Aorta (tissue), 5 donors: Measurements from ENCODE around the gene MTG1. TPM values are rescaled to one million over a fixed set of nuclear protein-coding genes. Genes with fewer than 3 reads are reported as not detected.

Experiments
- ATAC-seq: fragments of 200-7000 bp; cut with Tn5 transposase; one replicate; pipeline ENCODE4 v1.9.1; 2022; ENCODE audit warnings: moderate library complexity; ENCODE audit not compliant: low FRiP score
- DNase-seq, 2 donors: peaks; one replicate each; pipeline ENCODE4 v3.0.0-alpha.2; 2020
- H3K27ac ChIP-seq, 2 donors: one replicate each; pipeline ENCODE4 v1.5.1; 2013; ENCODE audit warnings: low read length in 2 of 2, mild to moderate bottlenecking in 2 of 2, moderate library complexity in 2 of 2, control low read depth in 1 of 2, inconsistent platforms in 1 of 2, low read depth in 1 of 2
- H3K27me3 ChIP-seq, 2 donors: one replicate each; pipeline ENCODE4 v1.6.1; 2013; ENCODE audit warnings: control low read depth in 1 of 2, low read length in 1 of 2, mild to moderate bottlenecking in 1 of 2, moderate library complexity in 1 of 2; ENCODE audit not compliant: insufficient read depth in 2 of 2, control insufficient read depth in 1 of 2
- H3K36me3 ChIP-seq, 2 donors: one replicate each; pipeline ENCODE4 v1.6.1; 2013; ENCODE audit warnings: control low read depth in 1 of 2, low read length in 1 of 2, mild to moderate bottlenecking in 1 of 2; ENCODE audit not compliant: insufficient read depth in 2 of 2, control insufficient read depth in 1 of 2
- H3K4me1 ChIP-seq, 2 donors: one replicate each; pipeline ENCODE4 v1.6.1; 2013; ENCODE audit warnings: low read length in 2 of 2, control low read depth in 1 of 2, mild to moderate bottlenecking in 1 of 2, moderate library complexity in 1 of 2; ENCODE audit not compliant: insufficient read depth in 2 of 2, control insufficient read depth in 1 of 2
- H3K4me3 ChIP-seq, 2 donors: one replicate each; pipeline ENCODE4 v1.5.1; 2013; ENCODE audit warnings: low read length in 2 of 2, control low read depth in 1 of 2, mild to moderate bottlenecking in 1 of 2
- H3K9me3 ChIP-seq: one replicate; pipeline ENCODE4 v1.6.1; 2013; ENCODE audit warnings: mild to moderate bottlenecking, low read length; ENCODE audit not compliant: control insufficient read depth
- WGBS, 2 donors: extraction: QIAGEN DNeasy Blood & Tissue Kit; methylation state at CpG; one replicate each; pipeline ENCODE4 v1.1.7; 2013; 5-methylcytosine and 5-hydroxymethylcytosine counted together
- intact Hi-C, 2 donors: fragments of 100-400 bp; cut with DNase I; formaldehyde crosslinking; loops; one replicate each; pipeline versions ENCODE4 v1.14.2 to v1.15.0; 2022
- polyA plus RNA-seq, 2 donors: library from polyadenylated mRNA; stranded (reverse); fragments of 200-250 nt; gene quantifications; one replicate each; pipeline ENCODE4 v1.2.3, GENCODE V29; 2013
- total RNA-seq, 2 donors: library from RNA; stranded (reverse); fragmentation: NEBNext Ultra II Directional; extraction: Animal tissue kit (Norgen Biotek cat#: 25700); gene quantifications; one replicate each; pipeline ENCODE4 v1.2.1, GENCODE V29; 2021
- donor health status: healthy with polysubstance abuse.
- donor health status: Bipolar disorder and iron deficiency.
- donor health status: DM: no; HTN: no; CAD: no.
- donor health status: DM: no; HTN: no; CAD: no.
- donor health status: DM: yes; HTN: yes; CAD: no.

The MTG1 gene
- total and polyA plus RNA-seq, 4 donors, result 13.1 to 39.3 (median 31.0) TPM

DNA sequence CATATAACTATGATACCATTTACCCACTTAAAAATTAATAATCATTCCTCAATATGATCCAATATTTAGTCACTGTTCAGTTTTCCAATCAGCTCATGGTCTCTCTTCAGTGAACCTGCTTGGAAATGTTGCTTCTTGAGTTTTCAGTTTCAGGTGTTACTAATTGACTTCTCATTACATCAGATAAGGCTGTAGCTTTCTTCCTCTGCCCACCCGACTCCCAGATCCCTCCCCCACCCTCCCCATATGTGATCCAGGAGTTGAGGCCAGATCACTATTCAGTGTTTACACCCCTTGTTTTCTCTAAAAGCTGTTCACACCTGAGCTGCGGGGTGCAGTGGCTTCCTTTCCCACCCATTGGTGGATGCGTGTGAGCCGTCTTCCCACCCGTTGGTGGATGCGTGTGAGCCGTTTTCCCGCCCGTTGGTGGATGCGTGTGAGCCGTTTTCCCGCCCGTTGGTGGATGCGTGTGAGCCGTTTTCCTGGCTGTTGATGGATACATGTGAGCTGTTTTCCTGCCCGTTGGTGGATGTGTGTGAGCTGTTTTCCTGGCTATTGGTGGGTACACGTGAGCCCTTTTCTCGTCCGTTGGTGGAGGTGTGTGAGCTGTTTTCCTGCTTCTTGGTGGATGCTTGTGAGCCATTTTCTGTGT, 3.2 kb upstream of the MTG1 start:
- Histone ChIP-seq H3K27me3 (no peaks in the 10 kb centered on the region), H3K4me1 (no peaks in the 10 kb centered on the region), H3K27ac (no peak overlapping the region), H3K4me3 (no peak overlapping the region), H3K9me3 (no peaks in the 10 kb centered on the region), H3K36me3 (no peaks in the 10 kb centered on the region)
- ATAC-seq (no peak), DNase-seq (peak in 1 of 2 donors; percentile 62)
- WGBS, 2 donors, result 87 to 89% methylated on average over 19 of the region's 19 CpGs
- intact Hi-C loops, result no loop called here

DNA sequence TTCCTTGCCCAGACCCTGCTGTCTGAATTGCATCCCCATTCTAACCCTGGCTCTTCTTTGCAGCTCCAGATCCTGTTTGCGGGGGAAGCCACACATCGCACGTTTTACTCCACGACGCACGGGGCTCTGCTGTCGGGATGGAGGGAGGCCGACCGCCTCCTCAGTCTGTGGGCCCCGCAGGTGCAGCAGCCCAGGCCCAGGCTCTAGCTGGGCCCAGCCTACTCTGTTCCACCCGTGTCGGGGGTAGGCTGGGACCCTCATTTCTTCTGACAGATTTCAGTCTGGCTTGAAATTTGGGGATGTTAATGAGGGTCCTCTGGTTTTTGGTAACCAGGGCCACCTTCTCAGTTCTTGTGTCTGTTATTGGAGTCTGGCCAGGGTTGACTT, 2.7 kb upstream of the MTG1 start:
- ATAC-seq, result no peak
- peak in 1 of 2 donors; percentile 34 for DNase-seq
- no peaks in the 10 kb centered on the region for H3K9me3 ChIP-seq
- no peak overlapping the region for H3K27ac ChIP-seq
- intact Hi-C loops, result no loop called here
- 92 to 94% methylated on average over 12 of the region's 12 CpGs for WGBS, 2 donors
- H3K4me1 ChIP-seq, result no peaks in the 10 kb centered on the region
- no peaks in the 10 kb centered on the region for H3K27me3 ChIP-seq
- no peaks in the 10 kb centered on the region for H3K36me3 ChIP-seq
- H3K4me3 ChIP-seq, result no peak overlapping the region

DNA sequence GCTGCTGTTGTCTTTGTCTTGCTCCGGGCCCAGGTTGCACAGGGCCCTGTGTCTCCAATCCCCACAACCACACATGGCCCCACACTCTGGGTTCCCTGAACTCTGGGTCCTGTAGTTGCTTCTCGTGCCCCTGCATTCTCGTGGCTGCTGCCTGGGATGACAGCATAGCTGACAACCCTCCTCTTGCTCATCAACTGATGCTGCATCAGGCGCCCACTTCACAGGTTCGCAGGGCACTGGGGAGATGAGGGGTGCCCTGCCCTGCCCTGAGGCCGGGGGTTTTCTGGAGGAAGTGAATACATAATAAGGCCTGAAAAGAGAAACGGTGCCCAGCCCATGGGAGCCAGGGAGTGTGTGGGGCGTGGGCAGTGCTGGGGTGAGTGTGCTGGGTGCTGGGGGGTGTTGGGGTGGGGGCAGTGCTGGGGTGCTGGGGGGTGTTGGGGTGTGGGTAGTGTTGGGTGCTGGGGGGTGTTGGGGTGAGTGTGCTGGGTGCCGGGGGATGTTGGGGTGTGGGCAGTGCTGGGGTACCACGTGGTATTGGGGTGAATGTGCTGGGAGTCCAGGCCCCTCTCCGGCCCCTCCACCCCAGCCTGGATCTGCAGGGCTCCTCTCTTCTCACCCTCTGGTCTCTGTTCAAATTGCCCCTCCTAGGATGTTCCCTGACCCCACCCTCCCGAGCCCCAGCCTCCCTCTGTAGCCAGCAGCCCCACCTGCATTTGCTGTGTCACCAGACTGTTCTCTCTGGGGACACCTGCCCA, 2.0 kb upstream of the MTG1 start:
- H3K27me3 ChIP-seq, result no peaks in the 10 kb centered on the region
- no peak for ATAC-seq
- H3K9me3 ChIP-seq, result no peaks in the 10 kb centered on the region
- no peaks in the 10 kb centered on the region for H3K4me1 ChIP-seq
- DNase-seq, result peak in 1 of 2 donors; percentile 62
- H3K36me3 ChIP-seq, result no peaks in the 10 kb centered on the region
- no peak overlapping the region for H3K4me3 ChIP-seq
- no peak overlapping the region for H3K27ac ChIP-seq
- intact Hi-C loops, result no loop called here
- 88 to 89% methylated on average over 11 to 12 of the region's 12 CpGs for WGBS, 2 donors

DNA sequence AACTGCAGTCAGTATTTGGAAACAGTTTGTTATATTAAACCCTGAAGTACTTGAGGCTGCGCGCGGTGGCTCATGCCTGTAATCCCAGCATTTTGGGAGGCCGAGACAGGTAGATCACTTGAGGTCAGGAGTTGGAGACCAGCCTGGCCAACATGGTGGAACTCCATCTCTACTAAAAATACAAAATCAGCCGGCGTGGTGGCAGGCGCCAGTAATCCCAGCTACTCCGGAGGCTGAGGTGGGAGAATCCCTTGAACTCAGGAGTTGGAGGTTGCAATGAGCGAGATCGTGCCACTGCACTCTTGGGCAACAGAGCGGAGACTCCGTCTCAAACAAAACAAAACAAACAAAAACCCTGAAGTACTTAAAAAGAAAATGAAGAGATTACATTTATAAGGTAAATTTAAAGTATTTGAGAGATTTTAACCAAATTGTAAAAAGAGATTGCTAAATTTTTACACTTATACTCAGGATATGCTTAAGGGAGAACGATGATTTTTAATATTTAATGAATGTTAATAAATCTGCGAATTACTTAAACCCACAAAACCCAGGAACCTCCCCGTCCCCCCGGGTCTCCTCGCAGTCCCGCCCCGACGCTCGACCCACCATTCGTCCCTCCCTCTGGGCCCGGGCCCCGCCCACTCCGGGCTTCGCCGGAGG, 425 bp upstream of the MTG1 start:
- H3K4me1 ChIP-seq, result no peaks in the 10 kb centered on the region
- DNase-seq (peak in 1 of 2 donors; percentile 37), ATAC-seq (no peak)
- no peak overlapping the region for H3K4me3 ChIP-seq
- H3K36me3 ChIP-seq, result no peaks in the 10 kb centered on the region
- no peaks in the 10 kb centered on the region for H3K9me3 ChIP-seq
- no peaks in the 10 kb centered on the region for H3K27me3 ChIP-seq
- H3K27ac ChIP-seq, result no peak overlapping the region
- 30 to 32% methylated on average over 27 of the region's 27 CpGs for WGBS, 2 donors
- intact Hi-C loops, result no loop called here

DNA sequence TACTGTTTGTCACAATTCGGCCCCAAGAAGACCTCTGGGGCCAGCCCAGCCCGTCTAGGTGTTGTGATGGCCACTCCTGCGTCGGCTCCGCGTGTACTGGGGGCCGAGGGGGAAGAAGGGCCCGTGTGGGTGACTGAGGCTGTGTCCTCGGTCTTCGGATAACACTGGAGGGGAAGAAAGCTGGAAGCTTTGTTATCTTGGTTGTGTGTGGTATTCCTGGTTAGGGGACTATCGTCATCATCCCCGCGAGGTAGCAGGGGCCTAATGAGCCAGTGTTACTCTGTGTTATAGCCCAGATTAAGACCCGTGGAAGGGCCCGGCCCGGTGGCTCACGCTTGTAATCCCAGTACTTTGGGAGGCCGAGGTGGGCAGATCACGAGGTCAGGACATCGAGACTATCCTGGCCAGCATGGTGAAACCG, 854 bp downstream of the MTG1 start:
- no peak for ATAC-seq
- Histone ChIP-seq H3K4me1 (no peaks in the 10 kb centered on the region), H3K27me3 (no peaks in the 10 kb centered on the region), H3K27ac (peak overlapping the region in 1 of 2 donors; percentile 6), H3K4me3 (peak overlapping the region; percentile 79 to 86), H3K36me3 (no peaks in the 10 kb centered on the region), H3K9me3 (no peaks in the 10 kb centered on the region)
- intact Hi-C loops, result no loop called here
- peak in 1 of 2 donors; percentile 54 for DNase-seq
- 31% methylated on average over 21 of the region's 21 CpGs for WGBS, 2 donors

DNA sequence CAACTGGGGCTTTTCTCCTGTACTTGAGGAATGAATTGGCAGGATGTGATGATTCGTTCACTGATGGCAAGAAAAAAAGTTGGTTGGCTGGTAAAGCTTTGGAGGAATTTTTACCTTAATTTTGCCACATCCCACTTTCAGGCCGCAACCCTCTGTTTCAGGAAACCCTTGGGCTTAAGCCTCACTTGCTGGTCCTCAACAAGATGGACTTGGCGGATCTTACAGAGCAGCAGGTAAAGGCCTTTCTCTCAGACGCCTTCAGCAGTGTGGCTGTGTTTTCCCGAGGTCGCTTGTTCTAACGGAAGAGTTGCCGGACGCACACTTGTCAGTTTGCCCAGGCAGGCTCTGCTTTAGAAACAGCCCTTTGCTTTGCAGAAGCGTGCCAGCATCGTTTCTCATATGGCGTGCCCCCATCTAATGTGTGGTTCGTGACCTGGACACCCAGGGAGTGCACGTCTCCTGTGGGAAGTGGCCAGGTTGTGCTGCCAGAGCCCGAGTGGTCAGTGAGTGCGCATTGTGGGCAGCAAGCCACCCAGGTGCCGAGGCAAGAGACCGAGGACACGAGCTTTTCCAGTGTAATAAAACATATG, 2.2 kb downstream of the MTG1 start:
- DNase-seq (peak in 1 of 2 donors; percentile 68), ATAC-seq (no peak)
- intact Hi-C loops, result no loop called here
- H3K36me3 ChIP-seq, result no peaks in the 10 kb centered on the region
- H3K4me3 ChIP-seq, result no peak overlapping the region
- 91 to 92% methylated on average over 19 of the region's 19 CpGs for WGBS, 2 donors
- H3K9me3 ChIP-seq, result no peaks in the 10 kb centered on the region
- no peaks in the 10 kb centered on the region for H3K27me3 ChIP-seq
- H3K27ac ChIP-seq, result no peak overlapping the region
- no peaks in the 10 kb centered on the region for H3K4me1 ChIP-seq

DNA sequence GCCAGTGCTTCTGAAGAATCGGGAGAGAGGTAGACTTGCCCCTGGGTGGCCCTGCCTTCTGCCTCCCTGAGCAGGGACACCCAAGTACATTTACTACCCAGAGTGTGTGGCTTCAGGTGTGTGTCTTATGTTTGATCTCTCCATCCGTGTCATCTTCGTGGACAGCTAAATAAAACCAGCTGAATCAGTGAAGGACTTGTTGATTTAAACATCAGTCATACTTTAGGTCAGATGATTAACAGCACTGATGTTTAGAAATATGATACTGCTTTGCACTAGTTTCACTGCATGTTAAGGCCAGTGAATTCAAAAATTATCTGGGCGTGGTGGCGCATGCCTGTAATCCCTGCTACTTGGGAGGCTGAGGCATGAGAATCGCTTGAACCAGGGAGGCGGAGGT, 4.0 kb downstream of the MTG1 start:
- ATAC-seq (no peak), DNase-seq (peak in 1 of 2 donors; percentile 20)
- Histone ChIP-seq H3K4me1 (no peaks in the 10 kb centered on the region), H3K9me3 (no peaks in the 10 kb centered on the region), H3K36me3 (peaks cover 0 to 1% of the 10 kb centered on the region in 2 donors), H3K4me3 (no peak overlapping the region), H3K27me3 (no peaks in the 10 kb centered on the region), H3K27ac (no peak overlapping the region)
- WGBS, 2 donors, result 95 to 97% methylated on average over 7 of the region's 7 CpGs
- intact Hi-C loops, result no loop called here

DNA sequence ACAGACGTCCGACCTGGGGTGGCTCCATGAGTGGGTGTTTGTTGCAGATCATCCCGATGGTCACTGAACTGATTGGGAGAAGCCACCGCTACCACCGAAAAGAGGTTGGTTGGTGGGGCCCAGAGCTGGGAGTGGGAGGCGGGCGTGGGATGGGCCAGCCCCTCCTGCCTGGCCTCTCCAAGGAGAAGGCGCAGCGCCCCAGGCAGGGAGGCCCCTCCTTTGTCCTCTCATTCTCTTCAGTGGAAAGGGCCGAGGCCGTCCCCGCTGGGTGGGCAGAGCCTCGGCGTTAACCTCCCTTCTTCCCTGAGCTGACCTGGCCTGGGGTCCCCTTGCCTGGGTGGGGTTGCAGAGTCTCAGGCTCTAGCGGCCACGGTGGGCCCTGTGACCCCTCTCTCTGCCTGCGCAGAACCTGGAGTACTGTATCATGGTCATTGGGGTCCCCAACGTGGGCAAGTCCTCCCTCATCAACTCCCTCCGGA, 5.2 kb downstream of the MTG1 start:
- 95 to 97% methylated on average over 19 of the region's 19 CpGs for WGBS, 2 donors
- no peaks in the 10 kb centered on the region for H3K4me1 ChIP-seq
- no peaks in the 10 kb centered on the region for H3K9me3 ChIP-seq
- peaks cover 0 to 3% of the 10 kb centered on the region in 2 donors for H3K36me3 ChIP-seq
- H3K27ac ChIP-seq, result no peak overlapping the region
- intact Hi-C loops, result no loop called here
- peak in 1 of 2 donors; percentile 63 for DNase-seq
- no peak for ATAC-seq
- no peak overlapping the region for H3K4me3 ChIP-seq
- no peaks in the 10 kb centered on the region for H3K27me3 ChIP-seq
